HG02884 (cell line): ENCODE results near the gene ZNF561.
A peak's percentile ranks its signal among the peaks of the same experiment; 100 is the strongest.
"Not testable (repeated sequence)": the region's sequence is repeated elsewhere in the genome, so short reads cannot be mapped to it uniquely, and the experiment has no call there.

Source experiments
- ATAC-seq: cut with Tn5 transposase; IDR thresholded peaks from one replicate; pipeline ENCODE4 v1.9.1; 2021; ENCODE audit warnings: mild to moderate bottlenecking, moderate library complexity; ENCODE audit not compliant: unreplicated experiment

Gene ZNF561

GRCh38 chr19:9621156-9622037, at the start of gene ZNF561:
Gene ZNF561, minus strand, starts transcription at chr19:9621232. Its CDS starts 1,776 bp downstream, at chr19:9619456.
- peak; percentile 69 for ATAC-seq

GRCh38 chr19:9668544-9668943, 47.5 kb upstream of the ZNF561 start:
- no peak for ATAC-seq

- no peak for ATAC-seq
Observed at GRCh38 chr19:9667898-9668297, 46.9 kb upstream of the ZNF561 start.

GRCh38 chr19:9658769-9659168, 37.7 kb upstream of the ZNF561 start:
- ATAC-seq, result no peak

- ATAC-seq, result not testable (repeated sequence)
Observed at GRCh38 chr19:9653066-9653555, 32.1 kb upstream of the ZNF561 start.

GRCh38 chr19:9651464-9651863, 30.4 kb upstream of the ZNF561 start:
- not testable (repeated sequence) for ATAC-seq

- no peak for ATAC-seq
Observed at GRCh38 chr19:9650345-9650744, 29.3 kb upstream of the ZNF561 start.

GRCh38 chr19:9645472-9645871, 24.4 kb upstream of the ZNF561 start:
- ATAC-seq, result no peak

GRCh38 chr19:9644472-9644871, 23.4 kb upstream of the ZNF561 start:
- no peak for ATAC-seq

- no peak for ATAC-seq
Observed at GRCh38 chr19:9641810-9642209, 20.8 kb upstream of the ZNF561 start.

GRCh38 chr19:9640956-9641355, 19.9 kb upstream of the ZNF561 start:
- ATAC-seq, result no peak

GRCh38 chr19:9636018-9636417, 15.0 kb upstream of the ZNF561 start:
- no peak for ATAC-seq

GRCh38 chr19:9627856-9628255, 6.8 kb upstream of the ZNF561 start:
- no peak for ATAC-seq

GRCh38 chr19:9622531-9622930, 1.5 kb upstream of the ZNF561 start:
- no peak for ATAC-seq

GRCh38 chr19:9620842-9621155, 233 bp downstream of the ZNF561 start:
- ATAC-seq, result no peak

GRCh38 chr19:9615844-9616243, 5.2 kb downstream of the ZNF561 start:
- no peak for ATAC-seq

GRCh38 chr19:9610484-9611113, 10.4 kb downstream of the ZNF561 start:
- no peak for ATAC-seq

- ATAC-seq, result no peak
Observed at GRCh38 chr19:9608912-9609311, 12.1 kb downstream of the ZNF561 start.

- ATAC-seq, result no peak
Observed at GRCh38 chr19:9597027-9597426, 24.0 kb downstream of the ZNF561 start.

GRCh38 chr19:9586764-9587163, 34.3 kb downstream of the ZNF561 start:
- no peak for ATAC-seq

GRCh38 chr19:9584073-9584833, 36.8 kb downstream of the ZNF561 start, which contains the start of gene ZNF121:
Gene ZNF121, minus strand, starts transcription at chr19:9584504. Its CDS starts 16,407 bp downstream, at chr19:9568097.
- peak; percentile 82 for ATAC-seq
